ENCODE data around the gene RTL10. TPM values are rescaled to one million over a fixed set of nuclear protein-coding genes. Genes with fewer than 3 reads are reported as not detected.

Gene RTL10
- total and polyA plus RNA-seq, 2 of the 8 experiments (the other 6 are each of a cell fraction or from before 2014, with no cell fraction given): 11.5 to 18.8 TPM

GRCh38 chr22:19865141-19865829, 10.6 kb upstream of the RTL10 start:
- no peak overlapping the region for H3K56ac ChIP-seq (replicated peaks; ENCODE audit: insufficient read length, low read depth, low read length)
- no peak overlapping the region for H2AK5ac ChIP-seq (ENCODE audit: low read depth, low read length)
- no peak overlapping the region for H3K9ac ChIP-seq (replicated peaks in 1 of 4; ENCODE audit: extremely low read depth in 1 of 4, low read depth in 3 of 4, low read length in 3 of 4)
- H4K91ac ChIP-seq (replicated peaks; ENCODE audit: insufficient read length, low read length): no peak overlapping the region
- H2BK20ac ChIP-seq (ENCODE audit: low read length): no peak overlapping the region
- WGBS, 2 experiments (ENCODE audit: extremely low coverage in 1 of 2, insufficient coverage in 1 of 2, insufficient read length in 1 of 2, insufficient replicate concordance in 2 of 2, low coverage in 1 of 2, low lambda C conversion rate in 2 of 2, missing lambda C conversion rate in 1 of 2): 84% methylated on average over 12 of the region's 12 CpGs; no CpG with 5 or more reads in 1 of the 2 experiments
- H3K23ac ChIP-seq (ENCODE audit: insufficient read length): no peak overlapping the region
- H3K27me3 ChIP-seq (replicated peaks in 1 of 4; ENCODE audit: control insufficient read depth in 3 of 4, extremely low read depth in 1 of 4, insufficient read depth in 3 of 4, low read length in 3 of 4): no peaks in the 10 kb centered on the region
- POLR2A ChIA-PET (ENCODE audit: partially characterized antibody): interaction anchor here (1.0 kb wide), 1 partner anchor 10 kb away, joined by 3 read pairs; the partner anchor contains the start of genes GNB1L and RTL10
- no peaks in the 10 kb centered on the region for H3K23me2 ChIP-seq (ENCODE audit: low read depth, low read length)
- no peak overlapping the region for H2BK120ac ChIP-seq (replicated peaks; ENCODE audit: low read depth, low read length)
- no peak overlapping the region for H2BK5ac ChIP-seq (ENCODE audit: low read depth, low read length)
- H2AFZ ChIP-seq (ENCODE audit: low read length): no peak overlapping the region
- no peak overlapping the region for H4K8ac ChIP-seq (ENCODE audit: extremely low read depth, insufficient read depth, low read length)
- H3K14ac ChIP-seq (ENCODE audit: insufficient read length): no peak overlapping the region
- H2BK15ac ChIP-seq (ENCODE audit: low read length): no peak overlapping the region
- H3K9me3 ChIP-seq (ENCODE audit: insufficient read depth in 2 of 2, low read depth in 1 of 2, low read length in 1 of 2): no peaks in the 10 kb centered on the region
- no peak overlapping the region for H2BK12ac ChIP-seq (ENCODE audit: low read depth, low read length)
- no peak overlapping the region for H3K18ac ChIP-seq (ENCODE audit: extremely low read depth, low read length)
- no peak overlapping the region for H4K5ac ChIP-seq (ENCODE audit: insufficient read length, low read depth, low read length)
- no peak for DNase-seq (ENCODE audit: low read depth in 1 of 2, low spot score in 2 of 2)
- CTCF ChIA-PET (ENCODE audit: partially characterized antibody): interaction anchor here (1.0 to 1.8 kb wide), 2 partner anchors 24 to 45 kb away, joined by 3 to 5 read pairs; no protein-coding TSS in a partner anchor
- FAIRE-seq: no peak
- H3K27ac ChIP-seq (ENCODE audit: low read depth, low read length): no peak overlapping the region
- H3K4me3 ChIP-seq (ENCODE audit: extremely low read depth in 1 of 4, insufficient read depth in 2 of 4, low read depth in 3 of 4, low read length in 4 of 4): no peak overlapping the region
- no peaks in the 10 kb centered on the region for H3K79me2 ChIP-seq (ENCODE audit: control insufficient read depth in 1 of 2, insufficient read depth in 2 of 2, low read length in 2 of 2)
- H3K79me1 ChIP-seq (ENCODE audit: low read depth, low read length): no peaks in the 10 kb centered on the region; the same call in 1 of the 2 replicates
- H3K4ac ChIP-seq (replicated peaks; ENCODE audit: insufficient read length, low read depth, low read length): no peak overlapping the region
- H3K4me1 ChIP-seq (replicated peaks in 1 of 4; ENCODE audit: control insufficient read depth in 3 of 4, insufficient read depth in 4 of 4, low read length in 3 of 4): peaks cover 0 to 7% (median 4%) of the 10 kb centered on the region in 4 experiments; a peak in 4 of 7 replicates
- no peaks in the 10 kb centered on the region for H3K36me3 ChIP-seq (ENCODE audit: control insufficient read depth in 2 of 4, insufficient read depth in 4 of 4, low read length in 3 of 4)
- H4K20me1 ChIP-seq (replicated peaks in 1 of 2; ENCODE audit: control insufficient read depth in 1 of 2, insufficient read depth in 2 of 2, low read length in 2 of 2): no peaks in the 10 kb centered on the region
- H3K4me2 ChIP-seq (ENCODE audit: insufficient read depth in 1 of 2, low read depth in 2 of 2, low read length in 2 of 2): no peak overlapping the region
- TF ChIP-seq CTCF (IDR thresholded peaks at IDR 0.05; ENCODE audit: control extremely low read depth in 1 of 3, insufficient read depth in 1 of 3, low read depth in 1 of 3, low read length in 3 of 3) (no peak), E2F6 (IDR thresholded peaks at IDR 0.05) (no peak), CBX5 (IDR thresholded peaks at IDR 0.05; ENCODE audit: low read depth, low read length) (no peak), USF2 (IDR thresholded peaks at IDR 0.05; ENCODE audit: low read length) (no peak), MAFK (IDR thresholded peaks at IDR 0.05; ENCODE audit: low read depth, low read length) (no peak), HDAC6 (IDR thresholded peaks at IDR 0.05; ENCODE audit: low read depth, low read length) (no peak), EZH2 (IDR thresholded peaks at IDR 0.05; ENCODE audit: low read depth, low read length, severe bottlenecking) (no peak), CHD1 (IDR thresholded peaks at IDR 0.05; ENCODE audit: low read depth, low read length) (no peak)
